ENCODE data around the gene FKBP1A. TPM values are rescaled to one million over a fixed set of nuclear protein-coding genes. Genes with fewer than 3 reads are reported as not detected.

The FKBP1A gene
- total and polyA plus RNA-seq, 12 donors, result 110 to 311 (median 140) TPM

- intact Hi-C loops (cut with DNase I), result no loop called here
- Histone ChIP-seq H3K9me3 (no peaks in the 10 kb centered on the region), H3K27ac (no peak overlapping the region), H3K36me3 (no peaks in the 10 kb centered on the region), H3K4me3 (no peak overlapping the region), H3K27me3 (peaks cover 0 to 24% (median 4%) of the 10 kb centered on the region in 7 donors), H3K4me1 (peaks cover 0 to 4% (median 0%) of the 10 kb centered on the region in 9 donors)
- TF ChIP-seq CTCF (IDR thresholded peaks at IDR 0.05), result no peak
- DNase-seq (no peak), ATAC-seq (no peak)
- WGBS, 2 donors, result 83% methylated on average over 4 of the region's 4 CpGs
Measured at GRCh38 chr20:1429143-1429728, 36.4 kb upstream of the FKBP1A start.

- Histone ChIP-seq H3K27ac (no peak overlapping the region), H3K36me3 (no peaks in the 10 kb centered on the region), H3K4me3 (no peak overlapping the region), H3K4me1 (no peaks in the 10 kb centered on the region), H3K27me3 (peaks cover 0 to 34% (median 11%) of the 10 kb centered on the region in 7 donors), H3K9me3 (no peaks in the 10 kb centered on the region)
- TF ChIP-seq CTCF (IDR thresholded peaks at IDR 0.05), result no peak
- DNase-seq, result no peak
- WGBS, 2 donors, result 33 to 34% methylated on average over 3 of the region's 3 CpGs
- intact Hi-C loops (cut with DNase I), result no loop called here
- ATAC-seq, result no peak
Measured at GRCh38 chr20:1427457-1428054, 34.7 kb upstream of the FKBP1A start.

- TF ChIP-seq CTCF (IDR thresholded peaks at IDR 0.05), result no peak
- H3K9me3 ChIP-seq, result peaks cover 0 to 4% (median 0%) of the 10 kb centered on the region in 11 donors
- H3K4me3 ChIP-seq, result no peak overlapping the region
- 61 to 62% methylated on average over 4 of the region's 4 CpGs for WGBS, 2 donors
- no peak for DNase-seq
- intact Hi-C loops (cut with DNase I), result no loop called here
- peaks cover 0 to 34% (median 11%) of the 10 kb centered on the region in 7 donors for H3K27me3 ChIP-seq
- no peaks in the 10 kb centered on the region for H3K4me1 ChIP-seq
- no peak for ATAC-seq
- no peaks in the 10 kb centered on the region for H3K36me3 ChIP-seq
- H3K27ac ChIP-seq, result no peak overlapping the region
Measured at GRCh38 chr20:1426231-1426849, 33.5 kb upstream of the FKBP1A start.

GRCh38 chr20:1424336-1424735, 31.5 kb upstream of the FKBP1A start:
- DNase-seq (no peak), ATAC-seq (no peak)
- TF ChIP-seq CTCF (IDR thresholded peaks at IDR 0.05), result no peak
- Histone ChIP-seq H3K9me3 (peaks cover 0 to 24% (median 6%) of the 10 kb centered on the region in 11 donors), H3K27ac (no peak overlapping the region), H3K27me3 (peaks cover 0 to 34% (median 11%) of the 10 kb centered on the region in 7 donors), H3K4me3 (no peak overlapping the region), H3K36me3 (no peaks in the 10 kb centered on the region), H3K4me1 (no peaks in the 10 kb centered on the region)
- intact Hi-C loops (cut with DNase I), result no loop called here
- 64 to 71% methylated on average over 1 of the region's 1 CpG for WGBS, 2 donors

All from heart right ventricle (tissue), 16 donors.